ENCODE results near the gene VPS51.

Gene VPS51

DNA sequence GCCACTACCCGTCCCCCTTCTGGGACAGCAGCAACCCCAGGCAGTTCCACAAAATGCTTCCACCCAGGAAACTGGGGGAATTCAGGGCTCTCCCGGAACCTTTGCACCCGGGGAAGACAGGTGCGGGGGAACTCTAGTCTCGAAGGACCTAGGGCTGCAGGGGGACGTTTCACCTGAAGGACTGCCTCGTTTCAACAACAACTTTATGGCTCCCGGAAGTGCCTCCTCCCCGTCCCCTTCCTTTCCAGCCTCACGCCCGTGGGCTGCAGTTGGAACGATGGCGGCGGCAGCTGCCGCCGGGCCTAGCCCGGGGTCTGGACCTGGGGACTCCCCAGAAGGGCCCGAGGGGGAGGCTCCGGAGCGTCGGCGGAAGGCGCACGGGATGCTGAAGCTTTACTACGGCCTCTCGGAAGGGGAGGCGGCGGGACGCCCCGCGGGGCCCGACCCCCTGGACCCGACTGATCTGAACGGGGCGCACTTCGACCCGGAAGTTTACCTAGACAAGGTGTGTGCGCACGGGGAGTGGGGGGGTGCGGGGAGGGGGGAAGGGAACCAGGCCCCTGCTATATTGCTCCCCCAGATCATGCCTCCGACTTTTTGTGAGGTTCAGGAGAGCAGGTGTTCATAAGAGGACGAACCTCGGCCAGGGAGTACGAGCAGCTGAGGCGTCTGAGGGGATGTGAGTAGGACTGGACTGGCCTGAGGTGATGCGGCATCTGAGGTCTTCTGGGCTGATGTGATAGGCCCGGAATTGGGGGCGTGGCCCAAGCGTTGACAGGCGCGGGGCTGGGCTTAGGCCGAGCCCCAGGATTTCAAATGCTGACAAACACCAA, at the start of gene VPS51:
TSS of gene VPS51 (plus strand) at position 241 of the 833 bp plus-strand sequence. CDS start at position 278, 37 bp downstream.
- TF ChIP-seq CTCF (IDR thresholded peaks at IDR 0.05; ENCODE audit: insufficient read depth, low read length, missing control alignments) = no peak
- CTCF ChIA-PET = interaction anchor here (1.5 to 7.7 kb wide), 4 partner anchors 14 to 84 kb away, joined by 7 to 169 read pairs (median 7); partner anchors contain the start of genes ARL2, TM7SF2 and ZNHIT2
- no peak for DNase-seq (ENCODE audit: low read depth, low spot score)

GRCh38 chr11:65047581-65048422, 48.2 kb upstream of the VPS51 start:
- ChIA-PET POLR2A (no interaction called here), CTCF (interaction anchor here (1.8 kb wide), 1 partner anchor 33 kb away, joined by 5 read pairs; the partner anchor contains the start of gene ARL2)
- DNase-seq (ENCODE audit: low read depth, low spot score) = no peak
- peak overlapping the region; percentile 44 for H3K4me3 ChIP-seq (ENCODE audit: low read depth, low read length)
- no peak for TF ChIP-seq CTCF (IDR thresholded peaks at IDR 0.05; ENCODE audit: insufficient read depth, low read length, missing control alignments)

More for the DNA sequence above, at the start of gene VPS51:
- peak within 1 kb of the TSS; percentile 76 for H3K4me3 ChIP-seq (ENCODE audit: low read depth, low read length)
- POLR2A ChIA-PET = interaction anchor here (0.6 to 1.6 kb wide), 7 partner anchors 11 to 261 kb away, joined by 3 to 8 read pairs (median 4); partner anchors contain the start of genes FAU, MRPL49 and TM7SF2

GRCh38 chr11:65051398-65051858, 44.6 kb upstream of the VPS51 start:
- no peak overlapping the region for H3K4me3 ChIP-seq (ENCODE audit: low read depth, low read length)
- POLR2A ChIA-PET = no interaction called here
- CTCF ChIA-PET = no interaction called here
- no peak for DNase-seq (ENCODE audit: low read depth, low spot score)
- TF ChIP-seq CTCF (IDR thresholded peaks at IDR 0.05; ENCODE audit: insufficient read depth, low read length, missing control alignments) = no peak

DNA sequence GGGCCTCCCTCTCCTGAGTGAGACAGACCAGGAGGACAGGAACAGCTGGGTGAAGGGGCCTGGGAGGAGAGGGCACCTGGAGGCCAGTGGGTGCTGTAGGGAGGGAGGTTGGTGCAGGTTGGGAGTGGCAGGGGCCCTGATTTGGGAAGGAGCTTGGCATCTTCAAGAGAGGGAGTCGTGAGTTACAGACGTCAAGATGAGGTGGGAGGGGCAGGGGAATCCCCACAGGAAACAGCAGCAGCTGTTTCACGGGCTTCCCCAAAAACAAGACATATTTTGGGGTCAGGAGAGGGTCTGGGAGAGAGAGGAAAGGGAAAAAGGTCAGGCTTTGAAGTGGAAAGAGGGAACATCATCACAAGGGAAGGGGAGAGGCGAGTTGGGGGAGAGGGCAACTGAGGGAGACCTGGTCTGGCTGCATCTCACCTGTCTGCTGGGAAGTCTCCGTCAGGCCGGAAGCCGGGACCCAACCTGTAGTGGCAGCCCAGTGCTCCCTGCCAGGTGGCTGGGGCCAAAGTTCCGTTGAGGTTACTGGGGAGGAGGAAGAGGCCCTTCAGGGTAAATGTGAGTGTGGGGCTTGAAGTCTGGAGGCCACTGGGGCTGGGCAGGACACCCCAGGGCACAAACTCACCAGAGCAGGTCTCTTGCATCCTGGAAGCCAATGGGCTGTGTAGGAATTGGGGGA, 42.0 kb upstream of the VPS51 start:
- ChIA-PET POLR2A (interaction anchor here (0.9 kb wide), 1 partner anchor 31 kb away, joined by 3 read pairs; no protein-coding TSS in a partner anchor), CTCF (no interaction called here)
- H3K4me3 ChIP-seq (ENCODE audit: low read depth, low read length) = no peak overlapping the region
- no peak for TF ChIP-seq CTCF (IDR thresholded peaks at IDR 0.05; ENCODE audit: insufficient read depth, low read length, missing control alignments)
- no peak for DNase-seq (ENCODE audit: low read depth, low spot score)

DNA sequence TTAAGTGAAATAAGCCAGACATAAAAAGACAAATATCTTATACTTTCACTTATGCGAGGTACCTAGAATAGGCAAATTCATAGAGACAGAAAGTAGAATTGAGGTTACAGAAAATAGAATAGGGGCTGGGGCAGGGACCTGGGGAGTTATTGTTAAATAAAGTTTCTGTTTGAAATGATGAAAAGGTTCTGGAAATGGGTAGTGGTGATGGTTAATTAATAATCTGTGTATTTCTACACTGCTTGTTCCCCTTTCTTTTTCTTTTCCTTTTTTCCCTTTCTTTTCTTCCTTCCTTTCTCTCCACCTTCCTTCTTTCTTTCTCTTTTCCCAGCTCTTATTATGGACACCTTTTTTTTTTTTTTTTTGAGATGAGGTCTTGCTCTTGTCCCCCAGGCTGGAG, 40.5 kb upstream of the VPS51 start:
- no peak for TF ChIP-seq CTCF (IDR thresholded peaks at IDR 0.05; ENCODE audit: insufficient read depth, low read length, missing control alignments)
- H3K4me3 ChIP-seq (ENCODE audit: low read depth, low read length) = no peak overlapping the region
- ChIA-PET POLR2A (no interaction called here), CTCF (interaction anchor here (1.1 kb wide), 1 partner anchor 23 kb away, joined by 5 read pairs; no protein-coding TSS in a partner anchor)
- DNase-seq (ENCODE audit: low read depth, low spot score) = no peak
